OCI-LY7 (cell line): ENCODE measurements around the gene MPPED2. TPM values are rescaled to one million over a fixed set of nuclear protein-coding genes. Genes with fewer than 3 reads are reported as not detected.

Source experiments
- BruUV-seq: library from RNA; stranded (reverse); fragments of 400-500 nt; replicated peaks from 2 replicates; lab custom pipeline; 2021; lab: Mats Ljungman, UMichigan
- CTCF ChIA-PET: fragments of 300-600 bp; sonication (Branson Sonifier 250); formaldehyde crosslinking; loops from one replicate; lab custom pipeline; 2022; ENCODE audit warnings: antibody characterized with exemption; ENCODE audit not compliant: unreplicated experiment; lab: Charles Lee
- POLR2A ChIA-PET: fragments of 300-600 bp; sonication (Branson Sonifier 250); formaldehyde crosslinking; loops from one replicate; lab custom pipeline; 2022; ENCODE audit warnings: antibody characterized with exemption; lab: Charles Lee
- DNase-seq: peaks from one replicate; pipeline ENCODE4 v3.0.0-alpha.2; 2015; ENCODE audit warnings: low spot score
- H2AFZ ChIP-seq: fragments of 200-600 bp; sonication (generic), shearing (Covaris generic); 2 replicates; pipeline ENCODE4 v1.6.1; 2014; ENCODE audit warnings: mild to moderate bottlenecking, antibody characterized with exemption, low read length, moderate library complexity
- H3K27ac ChIP-seq: fragments of 200-600 bp; sonication (generic); 2 replicates; pipeline ENCODE4 v1.5.1; 2014; ENCODE audit warnings: mixed run types, low read depth, mild to moderate bottlenecking, moderate library complexity, low read length, inconsistent platforms; ENCODE audit not compliant: poor library complexity, severe bottlenecking
- H3K36me3 ChIP-seq: fragments of 200-600 bp; sonication (generic); 2 replicates; pipeline ENCODE4 v1.6.1; 2014; ENCODE audit warnings: mild to moderate bottlenecking, antibody characterized with exemption, low read length, moderate library complexity, mixed read lengths; ENCODE audit not compliant: insufficient read depth
- H3K4me1 ChIP-seq: fragments of 200-600 bp; sonication (generic); 2 replicates; pipeline ENCODE4 v1.5.1; 2014; ENCODE audit warnings: mild to moderate bottlenecking, low read length; ENCODE audit not compliant: insufficient read depth, poor library complexity, severe bottlenecking
- H3K4me2 ChIP-seq: fragments of 200-600 bp; sonication (generic); 2 replicates; pipeline ENCODE4 v1.6.1; 2014; ENCODE audit warnings: mild to moderate bottlenecking, low read length
- H3K4me3 ChIP-seq: fragments of 200-600 bp; sonication (generic); 2 replicates; pipeline ENCODE4 v1.5.1; 2014; ENCODE audit warnings: mild to moderate bottlenecking, low read depth, low read length; ENCODE audit not compliant: poor library complexity, severe bottlenecking
- H3K79me2 ChIP-seq: fragments of 200-600 bp; sonication (generic); 2 replicates; pipeline ENCODE4 v1.6.1; 2016; ENCODE audit warnings: low read depth, mild to moderate bottlenecking, low read length, moderate library complexity, mixed read lengths; ENCODE audit not compliant: insufficient read depth
- H3K9me2 ChIP-seq: fragments of 200-600 bp; sonication (generic); 2 replicates; pipeline ENCODE4 v1.6.1; 2016; ENCODE audit warnings: mild to moderate bottlenecking, low read length, mixed read lengths; ENCODE audit not compliant: insufficient read depth
- H3K9me3 ChIP-seq: fragments of 200-600 bp; sonication (generic); 2 replicates; pipeline ENCODE4 v1.6.1; 2014; ENCODE audit warnings: mild to moderate bottlenecking, mixed run types, low read length, mixed read lengths
- H4K20me1 ChIP-seq: fragments of 200-600 bp; sonication (generic); 2 replicates; pipeline ENCODE4 v1.6.1; 2014; ENCODE audit warnings: mild to moderate bottlenecking, antibody characterized with exemption, low read length, moderate library complexity, mixed read lengths; ENCODE audit not compliant: insufficient read depth
- EZH2phosphoT487 ChIP-seq: fragments of 200-600 bp; sonication (generic); IDR thresholded peaks from 2 replicates; pipeline ENCODE4 v1.6.1; 2018; ENCODE audit warnings: low read depth, borderline replicate concordance, mild to moderate bottlenecking, mixed run types, antibody characterized with exemption, low read length, moderate library complexity, mixed read lengths
- intact Hi-C: fragments of 100-400 bp; cut with micrococcal nuclease; formaldehyde crosslinking; loops from one replicate; pipeline ENCODE4 v1.10.0; 2022; ENCODE audit not compliant: unreplicated experiment
- total RNA-seq, 2 experiments: library from RNA; depleted of rRNA in 1 of 2; stranded (reverse); fragments of >200 nt in 1 of 2; shearing (Covaris generic) in 1 of 2; gene quantifications; 2 replicates each; pipeline ENCODE4 v1.2.3, GENCODE V29; 2014 to 2022
- TF ChIP-seq, protein P1 (sequence below): fragments of 200-600 bp; sonication (generic); conservative IDR thresholded peaks from 2 replicates; pipeline ENCODE4 v1.5.1; 2014; ENCODE audit warnings: mild to moderate bottlenecking, antibody characterized with exemption, low read length, moderate library complexity, mixed read lengths

Gene MPPED2
- total RNA-seq, 2 experiments from 2014 or later: not detected

GRCh38 chr11:30459306-30459705 is 126.8 kb downstream of the MPPED2 start:
- CTCF ChIA-PET: no interaction called here
- Histone ChIP-seq H3K27ac (no peak overlapping the region), H4K20me1 (no peaks in the 10 kb centered on the region), H3K79me2 (no peaks in the 10 kb centered on the region), H3K4me2 (no peak overlapping the region), H3K4me1 (no peaks in the 10 kb centered on the region), H2AFZ (no peak overlapping the region), H3K4me3 (no peak overlapping the region), H3K36me3 (no peaks in the 10 kb centered on the region), H3K9me3 (no peaks in the 10 kb centered on the region), H3K9me2 (no peaks in the 10 kb centered on the region)
- BruUV-seq: no TSS peak
- DNase-seq: no peak
- TF ChIP-seq, protein P1, sequence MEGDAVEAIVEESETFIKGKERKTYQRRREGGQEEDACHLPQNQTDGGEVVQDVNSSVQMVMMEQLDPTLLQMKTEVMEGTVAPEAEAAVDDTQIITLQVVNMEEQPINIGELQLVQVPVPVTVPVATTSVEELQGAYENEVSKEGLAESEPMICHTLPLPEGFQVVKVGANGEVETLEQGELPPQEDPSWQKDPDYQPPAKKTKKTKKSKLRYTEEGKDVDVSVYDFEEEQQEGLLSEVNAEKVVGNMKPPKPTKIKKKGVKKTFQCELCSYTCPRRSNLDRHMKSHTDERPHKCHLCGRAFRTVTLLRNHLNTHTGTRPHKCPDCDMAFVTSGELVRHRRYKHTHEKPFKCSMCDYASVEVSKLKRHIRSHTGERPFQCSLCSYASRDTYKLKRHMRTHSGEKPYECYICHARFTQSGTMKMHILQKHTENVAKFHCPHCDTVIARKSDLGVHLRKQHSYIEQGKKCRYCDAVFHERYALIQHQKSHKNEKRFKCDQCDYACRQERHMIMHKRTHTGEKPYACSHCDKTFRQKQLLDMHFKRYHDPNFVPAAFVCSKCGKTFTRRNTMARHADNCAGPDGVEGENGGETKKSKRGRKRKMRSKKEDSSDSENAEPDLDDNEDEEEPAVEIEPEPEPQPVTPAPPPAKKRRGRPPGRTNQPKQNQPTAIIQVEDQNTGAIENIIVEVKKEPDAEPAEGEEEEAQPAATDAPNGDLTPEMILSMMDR: no peak
- no peak for TF ChIP-seq EZH2phosphoT487
- intact Hi-C loops: no loop called here
- POLR2A ChIA-PET: no interaction called here

DNA sequence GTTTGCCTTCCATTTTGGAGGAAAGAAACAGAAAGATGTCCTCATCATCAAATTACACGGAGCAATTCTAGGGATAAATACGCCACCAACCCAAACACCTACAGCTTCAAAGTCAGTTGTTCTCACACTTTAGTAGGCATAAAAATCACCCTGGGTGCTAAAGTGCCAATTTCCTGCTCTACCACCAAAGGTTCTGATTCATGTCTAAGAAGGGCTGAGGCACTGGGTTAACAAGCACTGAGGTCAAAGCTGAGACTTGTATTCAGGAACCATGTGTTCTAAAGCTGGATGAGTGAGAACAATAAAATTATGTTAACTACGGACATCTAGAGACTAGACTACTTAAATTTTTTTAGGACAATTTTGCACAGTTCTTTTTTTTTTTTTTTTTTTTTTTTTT is 127.6 kb downstream of the MPPED2 start:
- no TSS peak for BruUV-seq
- Histone ChIP-seq H3K4me3 (no peak overlapping the region), H3K9me3 (no peaks in the 10 kb centered on the region), H3K9me2 (no peaks in the 10 kb centered on the region), H3K4me2 (no peak overlapping the region), H3K27ac (no peak overlapping the region), H2AFZ (no peak overlapping the region), H3K36me3 (no peaks in the 10 kb centered on the region), H4K20me1 (no peaks in the 10 kb centered on the region), H3K4me1 (no peaks in the 10 kb centered on the region), H3K79me2 (no peaks in the 10 kb centered on the region)
- POLR2A ChIA-PET: no interaction called here
- CTCF ChIA-PET: no interaction called here
- intact Hi-C loops: no loop called here
- TF ChIP-seq, protein P1: no peak
- no peak for TF ChIP-seq EZH2phosphoT487
- no peak for DNase-seq

GRCh38 chr11:30457087-30457486 is 129.1 kb downstream of the MPPED2 start:
- H3K79me2 ChIP-seq: no peaks in the 10 kb centered on the region
- no peak overlapping the region for H3K4me3 ChIP-seq
- H3K9me3 ChIP-seq: no peaks in the 10 kb centered on the region
- no peaks in the 10 kb centered on the region for H4K20me1 ChIP-seq
- ChIA-PET POLR2A (interaction anchor here (0.6 kb wide), 1 partner anchor 32 kb away, joined by 3 read pairs; no protein-coding TSS in a partner anchor), CTCF (no interaction called here)
- H2AFZ ChIP-seq: no peak overlapping the region
- H3K27ac ChIP-seq: no peak overlapping the region
- TF ChIP-seq, protein P1: no peak
- no peak for TF ChIP-seq EZH2phosphoT487
- no peaks in the 10 kb centered on the region for H3K4me1 ChIP-seq
- no TSS peak for BruUV-seq
- no peaks in the 10 kb centered on the region for H3K9me2 ChIP-seq
- H3K36me3 ChIP-seq: no peaks in the 10 kb centered on the region
- H3K4me2 ChIP-seq: no peak overlapping the region
- DNase-seq: no peak
- intact Hi-C loops: no loop called here
